GM10266 (cell line): Measurements from ENCODE around the gene SEMA6C.

Source experiments
- DNase-seq: peaks from one replicate; pipeline ENCODE4 v3.0.0; 2012; ENCODE audit errors: extremely low spot score
- CTCF ChIP-seq: IDR thresholded peaks from 2 replicates; pipeline ENCODE4 v1.5.1; 2012; ENCODE audit warnings: mild to moderate bottlenecking, low read depth; ENCODE audit not compliant: control insufficient read depth, insufficient read depth; ENCODE audit errors: missing control alignments

SEMA6C gene

GRCh38 chr1:151157067-151157531 lies 10.7 kb upstream of the SEMA6C start:
- DNase-seq = no peak
- peak; percentile 6 for TF ChIP-seq CTCF

GRCh38 chr1:151156515-151156819 lies 10.0 kb upstream of the SEMA6C start, which contains the start of gene TNFAIP8L2:
TNFAIP8L2 (plus strand) TSS chr1:151156649; CDS start chr1:151158698, 2,049 bp downstream.
- no peak for DNase-seq
- TF ChIP-seq CTCF = no peak

GRCh38 chr1:151147665-151148064 lies 1.2 kb upstream of the SEMA6C start:
- no peak for DNase-seq
- TF ChIP-seq CTCF = no peak

GRCh38 chr1:151147132-151147503 lies 687 bp upstream of the SEMA6C start:
- DNase-seq = no peak
- TF ChIP-seq CTCF = no peak

- DNase-seq = no peak
- no peak for TF ChIP-seq CTCF
Observed at GRCh38 chr1:151146072-151146411, 389 bp downstream of the SEMA6C start.

- TF ChIP-seq CTCF = no peak
- DNase-seq = no peak
Observed at GRCh38 chr1:151145304-151146071, 943 bp downstream of the SEMA6C start.

GRCh38 chr1:151144474-151145303 lies 1.7 kb downstream of the SEMA6C start:
- TF ChIP-seq CTCF = no peak
- DNase-seq = peak; percentile 6
